Naive B cell (primary cell): ENCODE data around the gene RAB8A. TPM values are rescaled to one million over a fixed set of nuclear protein-coding genes. Genes with fewer than 3 reads are reported as not detected.

Experiments
- ATAC-seq, 2 donors: fragments of 150-1000 bp; cut with Tn5 transposase; 2 replicates each; pipeline ENCODE4 v1.10.0; 2021; ENCODE audit warnings: low read depth in 2 of 2, mild to moderate bottlenecking in 2 of 2, moderate library complexity in 2 of 2
- DNase-seq: peaks from one replicate; pipeline ENCODE4 v3.0.0; 2022
- H3K27ac Mint-ChIP-seq, 6 donors: one replicate each; pipeline ENCODE4 v1.8.0; 2020 to 2022; ENCODE audit warnings: mild to moderate bottlenecking in 6 of 6, mixed read lengths in 6 of 6, moderate library complexity in 5 of 6, inconsistent platforms in 2 of 6
- H3K27me3 Mint-ChIP-seq, 3 donors: one replicate each; pipeline ENCODE4 v1.8.0; 2021 to 2022; ENCODE audit warnings: mixed read lengths in 3 of 3, mild to moderate bottlenecking in 1 of 3
- H3K36me3 Mint-ChIP-seq, 2 donors: one replicate each; pipeline ENCODE4 v1.8.0; 2020 to 2022; ENCODE audit warnings: mixed read lengths in 2 of 2, inconsistent platforms in 1 of 2, mild to moderate bottlenecking in 1 of 2
- H3K4me1 Mint-ChIP-seq, 3 donors: one replicate each; pipeline ENCODE4 v1.8.0; 2020 to 2022; ENCODE audit warnings: mixed read lengths in 3 of 3, inconsistent platforms in 1 of 3, mild to moderate bottlenecking in 1 of 3, moderate library complexity in 1 of 3
- H3K4me3 Mint-ChIP-seq, 8 donors: one replicate each; pipeline ENCODE4 v1.8.0; 2020 to 2022; ENCODE audit warnings: mild to moderate bottlenecking in 8 of 8, mixed read lengths in 8 of 8, moderate library complexity in 8 of 8, inconsistent platforms in 2 of 8
- H3K9me3 Mint-ChIP-seq, 7 donors: one replicate each; pipeline ENCODE4 v1.8.0; 2020 to 2022; ENCODE audit warnings: mixed read lengths in 7 of 7, mild to moderate bottlenecking in 5 of 7, inconsistent platforms in 2 of 7, moderate library complexity in 1 of 7
- polyA plus RNA-seq, 6 donors: library from polyadenylated mRNA; unstranded; fragments of 300-500 nt; fragmentation: Illumina TruSeq; gene quantifications; one replicate each; pipeline ENCODE4 v1.2.3, GENCODE V29; 2021; ENCODE audit warnings: low read depth in 6 of 6

The RAB8A gene
- polyA plus RNA-seq, 6 donors from 2014 or later, result 98.8 to 134 (median 112) TPM

GRCh38 chr19:16143399-16144215 is 31.9 kb downstream of the RAB8A start, which contains the start of gene HSH2D:
Gene HSH2D (plus strand): TSS chr19:16143685. CDS start chr19:16148751, 5,066 bp downstream.
- Mint-ChIP-seq H3K27ac (peak within 1 kb of the TSS; percentile 99 to 100 (median 99)), H3K9me3 (peaks cover 0 to 6% (median 3%) of the 10 kb centered on the region in 7 donors), H3K36me3 (peaks cover 4 to 7% of the 10 kb centered on the region in 2 donors), H3K27me3 (no peaks in the 10 kb centered on the region), H3K4me1 (peaks cover 41 to 94% (median 57%) of the 10 kb centered on the region in 3 donors), H3K4me3 (peak within 1 kb of the TSS; percentile 95 to 100 (median 98))
- ATAC-seq, result peak; percentile 81 to 83
- DNase-seq, result peak; percentile 91

GRCh38 chr19:16144216-16144581 is 32.5 kb downstream of the RAB8A start:
- H3K4me3 Mint-ChIP-seq, result peak overlapping the region; percentile 95 to 100 (median 98)
- no peaks in the 10 kb centered on the region for H3K27me3 Mint-ChIP-seq
- peaks cover 0 to 6% (median 3%) of the 10 kb centered on the region in 7 donors for H3K9me3 Mint-ChIP-seq
- peaks cover 45 to 94% (median 63%) of the 10 kb centered on the region in 3 donors for H3K4me1 Mint-ChIP-seq
- H3K36me3 Mint-ChIP-seq, result peaks cover 4 to 7% of the 10 kb centered on the region in 2 donors
- no peak for DNase-seq
- H3K27ac Mint-ChIP-seq, result peak overlapping the region; percentile 99 to 100 (median 99)
- no peak for ATAC-seq

- peaks cover 0 to 6% (median 3%) of the 10 kb centered on the region in 7 donors for H3K9me3 Mint-ChIP-seq
- ATAC-seq (no peak), DNase-seq (no peak)
- peak overlapping the region; percentile 51 to 99 (median 84) for H3K27ac Mint-ChIP-seq
- peak overlapping the region; percentile 75 to 100 (median 98) for H3K4me3 Mint-ChIP-seq
- peaks cover 37 to 90% (median 58%) of the 10 kb centered on the region in 3 donors for H3K4me1 Mint-ChIP-seq
- H3K36me3 Mint-ChIP-seq, result peaks cover 4 to 7% of the 10 kb centered on the region in 2 donors
- no peaks in the 10 kb centered on the region for H3K27me3 Mint-ChIP-seq
Measured at GRCh38 chr19:16146112-16146511, 34.4 kb downstream of the RAB8A start.

GRCh38 chr19:16148443-16149229 is 36.9 kb downstream of the RAB8A start:
- no peak for DNase-seq
- Mint-ChIP-seq H3K9me3 (no peaks in the 10 kb centered on the region), H3K27ac (peak overlapping the region; percentile 93 to 99 (median 94)), H3K4me3 (peak overlapping the region; percentile 38 to 90 (median 80)), H3K27me3 (no peaks in the 10 kb centered on the region), H3K36me3 (peaks cover 0 to under 1% of the 10 kb centered on the region in 2 donors), H3K4me1 (peaks cover 24 to 71% (median 49%) of the 10 kb centered on the region in 3 donors)
- ATAC-seq, result no peak

- H3K27ac Mint-ChIP-seq, result peak overlapping the region in 5 of 6 donors; percentile 13 to 76 (median 63)
- ATAC-seq (no peak), DNase-seq (no peak)
- H3K4me3 Mint-ChIP-seq, result peak overlapping the region in 1 of 8 donors; percentile 63
- H3K27me3 Mint-ChIP-seq, result no peaks in the 10 kb centered on the region
- H3K36me3 Mint-ChIP-seq, result peaks cover 11 to 25% of the 10 kb centered on the region in 2 donors
- H3K4me1 Mint-ChIP-seq, result peaks cover 24 to 52% (median 49%) of the 10 kb centered on the region in 3 donors
- no peaks in the 10 kb centered on the region for H3K9me3 Mint-ChIP-seq
Measured at GRCh38 chr19:16153582-16154336, 42.1 kb downstream of the RAB8A start.

GRCh38 chr19:16154557-16154956 is 42.9 kb downstream of the RAB8A start:
- no peaks in the 10 kb centered on the region for H3K27me3 Mint-ChIP-seq
- DNase-seq (no peak), ATAC-seq (no peak)
- peaks cover 16 to 45% (median 41%) of the 10 kb centered on the region in 3 donors for H3K4me1 Mint-ChIP-seq
- H3K27ac Mint-ChIP-seq, result peak overlapping the region in 3 of 6 donors; percentile 25 to 70 (median 63)
- H3K4me3 Mint-ChIP-seq, result peak overlapping the region in 3 of 8 donors; percentile 37 to 63 (median 43)
- H3K36me3 Mint-ChIP-seq, result peaks cover 11 to 25% of the 10 kb centered on the region in 2 donors
- H3K9me3 Mint-ChIP-seq, result no peaks in the 10 kb centered on the region

GRCh38 chr19:16155128-16155527 is 43.4 kb downstream of the RAB8A start:
- H3K4me1 Mint-ChIP-seq, result peaks cover 15 to 40% (median 36%) of the 10 kb centered on the region in 3 donors
- H3K27me3 Mint-ChIP-seq, result no peaks in the 10 kb centered on the region
- no peaks in the 10 kb centered on the region for H3K9me3 Mint-ChIP-seq
- ATAC-seq (no peak), DNase-seq (no peak)
- H3K27ac Mint-ChIP-seq, result peak overlapping the region in 5 of 6 donors; percentile 39 to 95 (median 70)
- peaks cover 11 to 25% of the 10 kb centered on the region in 2 donors for H3K36me3 Mint-ChIP-seq
- H3K4me3 Mint-ChIP-seq, result peak overlapping the region in 5 of 8 donors; percentile 43 to 79 (median 62)

GRCh38 chr19:16156904-16157303 is 45.2 kb downstream of the RAB8A start:
- Mint-ChIP-seq H3K9me3 (no peaks in the 10 kb centered on the region), H3K36me3 (peaks cover 11 to 25% of the 10 kb centered on the region in 2 donors), H3K4me3 (no peak overlapping the region), H3K27me3 (no peaks in the 10 kb centered on the region), H3K27ac (peak overlapping the region in 3 of 6 donors; percentile 41 to 88 (median 50)), H3K4me1 (peaks cover 15 to 39% (median 34%) of the 10 kb centered on the region in 3 donors)
- ATAC-seq (no peak), DNase-seq (no peak)

GRCh38 chr19:16157601-16158000 is 45.9 kb downstream of the RAB8A start:
- no peak for DNase-seq
- no peak for ATAC-seq
- peaks cover 11 to 25% of the 10 kb centered on the region in 2 donors for H3K36me3 Mint-ChIP-seq
- H3K27ac Mint-ChIP-seq, result peak overlapping the region in 3 of 6 donors; percentile 4 to 44 (median 41)
- H3K4me3 Mint-ChIP-seq, result no peak overlapping the region
- peaks cover 15 to 39% (median 32%) of the 10 kb centered on the region in 3 donors for H3K4me1 Mint-ChIP-seq
- no peaks in the 10 kb centered on the region for H3K27me3 Mint-ChIP-seq
- no peaks in the 10 kb centered on the region for H3K9me3 Mint-ChIP-seq

GRCh38 chr19:16159655-16160054 is 48.0 kb downstream of the RAB8A start:
- DNase-seq (no peak), ATAC-seq (no peak)
- Mint-ChIP-seq H3K4me1 (peaks cover 12 to 26% (median 13%) of the 10 kb centered on the region in 3 donors), H3K36me3 (peaks cover 8 to 21% of the 10 kb centered on the region in 2 donors), H3K4me3 (no peak overlapping the region), H3K9me3 (no peaks in the 10 kb centered on the region), H3K27me3 (no peaks in the 10 kb centered on the region), H3K27ac (peak overlapping the region in 3 of 6 donors; percentile 24 to 77 (median 52))

- peak overlapping the region in 1 of 6 donors; percentile 69 for H3K27ac Mint-ChIP-seq
- no peak overlapping the region for H3K4me3 Mint-ChIP-seq
- no peaks in the 10 kb centered on the region for H3K9me3 Mint-ChIP-seq
- H3K27me3 Mint-ChIP-seq, result no peaks in the 10 kb centered on the region
- peaks cover 0 to 13% of the 10 kb centered on the region in 2 donors for H3K36me3 Mint-ChIP-seq
- DNase-seq (no peak), ATAC-seq (no peak)
- H3K4me1 Mint-ChIP-seq, result peaks cover 4 to 18% (median 4%) of the 10 kb centered on the region in 3 donors
Measured at GRCh38 chr19:16160445-16160942, 48.8 kb downstream of the RAB8A start.

GRCh38 chr19:16160943-16161560 is 49.4 kb downstream of the RAB8A start:
- peak overlapping the region in 1 of 6 donors; percentile 34 for H3K27ac Mint-ChIP-seq
- ATAC-seq (no peak), DNase-seq (no peak)
- peaks cover 0 to 8% of the 10 kb centered on the region in 2 donors for H3K36me3 Mint-ChIP-seq
- H3K9me3 Mint-ChIP-seq, result no peaks in the 10 kb centered on the region
- no peak overlapping the region for H3K4me3 Mint-ChIP-seq
- peaks cover 0 to 12% (median 0%) of the 10 kb centered on the region in 3 donors for H3K4me1 Mint-ChIP-seq
- H3K27me3 Mint-ChIP-seq, result no peaks in the 10 kb centered on the region
